ENCODE data around the gene AGK. TPM values are rescaled to one million over a fixed set of nuclear protein-coding genes. Genes with fewer than 3 reads are reported as not detected.
"Not testable (repeated sequence)": the region's sequence is repeated elsewhere in the genome, so short reads cannot be mapped to it uniquely, and the experiment has no call there.

Gene AGK
- total RNA-seq, 1 experiment from 2014 or later, result 38.2 TPM

GRCh38 chr7:141686074-141686473 lies 134.9 kb downstream of the AGK start:
- no TSS peak for BruUV-seq (replicated peaks)
- H3K9me2 ChIP-seq (replicated peaks; ENCODE audit: low read length), result no peaks in the 10 kb centered on the region
- no peaks in the 10 kb centered on the region for H3K9me3 ChIP-seq (ENCODE audit: low read length)
- no peaks in the 10 kb centered on the region for H4K20me1 ChIP-seq (ENCODE audit: low read length)
- ATAC-seq (no peak), DNase-seq (no peak)
- H3K4me3 ChIP-seq (ENCODE audit: low read length), result no peak overlapping the region
- no peak for TF ChIP-seq EZH2phosphoT487 (IDR thresholded peaks at IDR 0.05; ENCODE audit: borderline replicate concordance, low read length)
- TF ChIP-seq CTCF (conservative IDR thresholded peaks at IDR 0.05; ENCODE audit: low read depth, low read length), result no peak
- TF ChIP-seq EZH2 (IDR thresholded peaks at IDR 0.05; ENCODE audit: low read length, unreplicated experiment), result no peak
- no peak overlapping the region for H2AFZ ChIP-seq (ENCODE audit: low read length)
- no peaks in the 10 kb centered on the region for H3K4me1 ChIP-seq (ENCODE audit: insufficient read depth, low read length)
- no peak overlapping the region for H3K4me2 ChIP-seq (ENCODE audit: low read length)
- POLR2A ChIA-PET (ENCODE audit: unreplicated experiment), result no interaction called here
- H3K27ac ChIP-seq (ENCODE audit: low read length), result no peak overlapping the region
- intact Hi-C loops (cut with micrococcal nuclease), result no loop called here
- no peaks in the 10 kb centered on the region for H3F3A ChIP-seq (ENCODE audit: low read length, unreplicated experiment)
- CTCF ChIA-PET, result no interaction called here
- no peaks in the 10 kb centered on the region; the same call in 1 of the 2 replicates for H3K36me3 ChIP-seq (ENCODE audit: low read depth, low read length)
- H3K9ac ChIP-seq (ENCODE audit: low read length), result no peak overlapping the region
- no peaks in the 10 kb centered on the region for H3K27me3 ChIP-seq (ENCODE audit: low read length)
- no peaks in the 10 kb centered on the region for H3K79me2 ChIP-seq (ENCODE audit: low read length)

GRCh38 chr7:141686670-141687069 lies 135.5 kb downstream of the AGK start:
- no peak for TF ChIP-seq CTCF (conservative IDR thresholded peaks at IDR 0.05; ENCODE audit: low read depth, low read length)
- H3K27ac ChIP-seq (ENCODE audit: low read length), result no peak overlapping the region
- H3K9me3 ChIP-seq (ENCODE audit: low read length), result no peaks in the 10 kb centered on the region
- H4K20me1 ChIP-seq (ENCODE audit: low read length), result no peaks in the 10 kb centered on the region
- no peaks in the 10 kb centered on the region for H3K27me3 ChIP-seq (ENCODE audit: low read length)
- ATAC-seq, result no peak
- H3K9ac ChIP-seq (ENCODE audit: low read length), result no peak overlapping the region
- H3K4me2 ChIP-seq (ENCODE audit: low read length), result no peak overlapping the region
- BruUV-seq (replicated peaks), result no TSS peak
- DNase-seq, result no peak
- ChIA-PET CTCF (no interaction called here), POLR2A (ENCODE audit: unreplicated experiment) (no interaction called here)
- intact Hi-C loops (cut with micrococcal nuclease), result no loop called here
- no peaks in the 10 kb centered on the region; the same call in 1 of the 2 replicates for H3K36me3 ChIP-seq (ENCODE audit: low read depth, low read length)
- H3K9me2 ChIP-seq (replicated peaks; ENCODE audit: low read length), result no peaks in the 10 kb centered on the region
- no peaks in the 10 kb centered on the region for H3K4me1 ChIP-seq (ENCODE audit: insufficient read depth, low read length)
- no peaks in the 10 kb centered on the region for H3K79me2 ChIP-seq (ENCODE audit: low read length)
- H3K4me3 ChIP-seq (ENCODE audit: low read length), result no peak overlapping the region
- H2AFZ ChIP-seq (ENCODE audit: low read length), result no peak overlapping the region
- H3F3A ChIP-seq (ENCODE audit: low read length, unreplicated experiment), result no peaks in the 10 kb centered on the region

GRCh38 chr7:141688043-141688442 lies 136.8 kb downstream of the AGK start:
- Histone ChIP-seq H3K9me2 (replicated peaks; ENCODE audit: low read length) (no peaks in the 10 kb centered on the region), H3K4me2 (ENCODE audit: low read length) (no peak overlapping the region), H3K79me2 (ENCODE audit: low read length) (peaks cover 6% of the 10 kb centered on the region; the same call in 1 of the 2 replicates), H3K4me1 (ENCODE audit: insufficient read depth, low read length) (no peaks in the 10 kb centered on the region), H3K9ac (ENCODE audit: low read length) (no peak overlapping the region), H3K4me3 (ENCODE audit: low read length) (no peak overlapping the region), H3K36me3 (ENCODE audit: low read depth, low read length) (no peaks in the 10 kb centered on the region; the same call in 1 of the 2 replicates), H3K9me3 (ENCODE audit: low read length) (no peaks in the 10 kb centered on the region), H2AFZ (ENCODE audit: low read length) (no peak overlapping the region), H3K27ac (ENCODE audit: low read length) (no peak overlapping the region), H3K27me3 (ENCODE audit: low read length) (no peaks in the 10 kb centered on the region), H4K20me1 (ENCODE audit: low read length) (no peaks in the 10 kb centered on the region), H3F3A (ENCODE audit: low read length, unreplicated experiment) (no peaks in the 10 kb centered on the region)
- TF ChIP-seq EZH2phosphoT487 (IDR thresholded peaks at IDR 0.05; ENCODE audit: borderline replicate concordance, low read length) (no peak), CTCF (conservative IDR thresholded peaks at IDR 0.05; ENCODE audit: low read depth, low read length) (no peak), EZH2 (IDR thresholded peaks at IDR 0.05; ENCODE audit: low read length, unreplicated experiment) (no peak)
- intact Hi-C loops (cut with micrococcal nuclease), result no loop called here
- ChIA-PET POLR2A (ENCODE audit: unreplicated experiment) (no interaction called here), CTCF (no interaction called here)
- BruUV-seq (replicated peaks), result no TSS peak
- no peak for DNase-seq
- ATAC-seq, result no peak

GRCh38 chr7:141689072-141689825 lies 138.0 kb downstream of the AGK start:
- BruUV-seq (replicated peaks); CTCF ChIA-PET; H4K20me1 ChIP-seq (ENCODE audit: low read length); H3K9me3 ChIP-seq (ENCODE audit: low read length); intact Hi-C loops (cut with micrococcal nuclease); H3F3A ChIP-seq (ENCODE audit: low read length, unreplicated experiment); H3K27ac ChIP-seq (ENCODE audit: low read length); DNase-seq; H3K4me1 ChIP-seq (ENCODE audit: insufficient read depth, low read length); H3K9me2 ChIP-seq (replicated peaks; ENCODE audit: low read length); H3K4me2 ChIP-seq (ENCODE audit: low read length); H3K36me3 ChIP-seq (ENCODE audit: low read depth, low read length); H2AFZ ChIP-seq (ENCODE audit: low read length); H3K27me3 ChIP-seq (ENCODE audit: low read length); H3K9ac ChIP-seq (ENCODE audit: low read length); H3K4me3 ChIP-seq (ENCODE audit: low read length); POLR2A ChIA-PET (ENCODE audit: unreplicated experiment); ATAC-seq: not testable (repeated sequence)
- H3K79me2 ChIP-seq (ENCODE audit: low read length), result peaks cover 14% of the 10 kb centered on the region; the same call in 1 of the 2 replicates
